Measurements from ENCODE around the gene UPK1A.

UPK1A gene

DNA sequence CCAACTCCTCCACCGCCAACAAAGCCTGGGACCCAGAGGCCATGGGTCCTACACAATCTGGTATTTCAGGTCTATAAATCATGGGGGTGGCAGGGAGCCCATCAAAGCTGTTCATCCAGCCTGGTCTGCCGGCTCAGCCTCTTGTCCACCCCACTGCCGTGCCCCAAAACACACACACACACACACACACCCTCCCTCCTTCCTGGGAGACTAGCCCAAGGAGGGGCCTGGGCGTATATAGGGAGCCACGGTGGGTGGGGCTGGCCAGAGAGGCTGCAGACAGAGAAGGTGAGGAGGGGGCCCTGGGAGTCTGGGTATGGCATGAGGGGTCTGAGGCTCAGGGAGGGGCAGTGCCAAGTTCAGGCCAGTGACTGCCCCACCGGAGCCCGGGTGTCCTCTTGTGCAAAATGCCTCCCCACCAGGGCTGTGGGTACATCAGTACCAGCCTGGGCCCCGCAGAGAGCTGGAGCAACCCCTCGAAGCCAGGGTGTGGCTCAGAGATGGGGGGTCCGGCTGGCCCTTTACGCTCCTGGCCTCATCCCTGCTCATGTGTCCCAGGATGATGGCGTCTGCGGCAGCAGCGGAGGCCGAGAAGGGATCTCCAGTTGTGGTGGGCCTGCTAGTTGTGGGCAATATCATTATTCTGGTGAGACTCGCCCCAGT, at the start of gene UPK1A:
TSS of gene UPK1A (plus strand) at position 267 of the 663 bp plus-strand sequence. CDS start at position 563, 296 bp downstream.
- in situ Hi-C loops (cut with MboI; ENCODE audit: low pct_unique_long_range_greater_than_20kb, low sequenced_read_pairs) = no loop called here
- no peak for DNase-seq

DNA sequence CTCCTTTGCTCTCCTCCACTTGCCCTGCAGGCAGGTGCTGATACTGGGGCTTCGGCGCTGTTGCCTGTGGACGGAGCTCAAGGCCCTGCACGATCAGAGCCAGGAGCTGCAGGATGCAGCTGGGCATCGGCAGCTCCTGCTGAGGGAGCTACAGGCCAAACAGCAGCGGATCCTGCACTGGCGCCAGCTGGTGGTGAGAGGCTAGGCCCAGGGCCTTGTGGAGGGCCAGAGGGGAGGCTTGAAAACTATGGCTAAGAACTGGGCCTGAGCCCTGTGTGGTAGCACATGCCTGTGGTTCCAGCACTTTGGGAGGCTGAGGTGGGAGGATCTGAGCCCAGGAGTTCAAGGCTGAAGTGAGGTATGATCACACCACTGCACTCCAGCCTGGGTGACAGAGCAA, 47.5 kb upstream of the UPK1A start:
- in situ Hi-C loops (cut with MboI; ENCODE audit: low pct_unique_long_range_greater_than_20kb, low sequenced_read_pairs) = no loop called here
- DNase-seq = no peak

DNA sequence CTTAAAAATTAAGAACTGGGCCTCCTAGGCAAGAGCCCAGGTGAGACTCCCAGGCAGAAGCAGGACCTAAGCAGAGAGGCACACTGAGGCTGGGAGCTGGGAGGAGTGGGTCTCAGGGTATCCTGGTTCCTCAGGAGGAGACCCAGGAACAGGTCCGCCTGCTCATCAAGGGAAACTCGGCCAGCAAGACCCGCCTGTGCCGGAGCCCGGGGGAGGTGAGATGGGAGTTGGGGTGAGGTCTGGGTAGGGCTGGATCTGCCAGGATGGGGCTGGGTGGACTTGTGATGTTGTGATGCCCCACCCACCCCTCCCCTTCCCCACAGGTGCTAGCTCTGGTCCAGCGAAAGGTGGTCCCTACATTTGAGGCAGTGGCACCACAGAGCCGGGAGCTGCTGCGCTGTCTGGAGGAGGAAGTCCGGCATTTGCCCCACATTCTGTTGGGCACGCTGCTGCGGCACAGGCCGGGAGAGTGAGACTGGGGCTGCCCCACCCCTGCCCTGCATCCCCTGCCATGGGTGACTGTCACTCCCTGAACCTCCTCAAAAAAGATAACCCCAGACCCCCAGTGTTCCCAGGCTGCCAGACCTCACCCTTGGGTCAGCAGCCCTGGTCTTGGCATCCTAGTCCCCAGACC, 46.9 kb upstream of the UPK1A start:
- in situ Hi-C loops (cut with MboI; ENCODE audit: low pct_unique_long_range_greater_than_20kb, low sequenced_read_pairs) = no loop called here
- no peak for DNase-seq

DNA sequence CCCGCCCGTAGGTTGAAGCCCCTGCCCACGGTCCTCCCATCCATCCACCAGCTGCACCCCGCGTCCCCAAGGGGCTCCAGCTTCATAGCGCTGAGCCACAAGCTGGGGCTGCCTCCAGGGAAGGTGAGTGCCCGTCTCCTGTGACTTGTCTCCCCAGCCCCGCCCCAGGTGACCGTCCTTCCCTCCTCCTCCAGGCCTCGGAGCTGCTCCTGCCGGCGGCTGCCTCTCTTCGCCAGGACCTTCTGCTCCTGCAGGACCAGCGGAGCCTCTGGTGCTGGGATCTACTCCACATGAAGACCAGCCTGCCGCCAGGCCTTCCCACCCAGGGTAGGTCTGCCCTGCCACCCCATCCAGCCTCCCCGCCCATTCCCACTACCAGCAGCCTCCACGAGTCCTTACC, 46.3 kb upstream of the UPK1A start:
- in situ Hi-C loops (cut with MboI; ENCODE audit: low pct_unique_long_range_greater_than_20kb, low sequenced_read_pairs) = no loop called here
- DNase-seq = no peak

DNA sequence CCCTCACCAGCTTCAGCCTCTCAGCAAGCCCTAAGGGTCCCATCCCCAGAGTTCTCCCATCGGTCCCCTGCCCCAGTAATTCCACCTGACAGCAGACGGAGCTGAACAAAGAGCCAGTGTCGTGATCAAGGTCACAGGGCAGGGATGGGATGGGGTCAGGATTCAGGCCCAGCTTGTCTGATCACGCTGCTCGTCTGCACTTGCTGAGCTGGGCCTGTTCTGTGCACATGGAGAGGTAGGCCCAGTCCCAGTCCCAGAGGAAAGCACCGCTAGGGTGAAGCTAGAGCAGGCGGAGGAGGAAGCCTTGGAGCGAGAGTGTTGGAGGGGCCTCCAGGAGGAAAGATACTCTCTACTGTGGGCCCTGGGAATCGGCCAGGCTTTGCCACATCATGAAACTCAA, 44.6 kb upstream of the UPK1A start:
- no peak for DNase-seq
- in situ Hi-C loops (cut with MboI; ENCODE audit: low pct_unique_long_range_greater_than_20kb, low sequenced_read_pairs) = no loop called here

DNA sequence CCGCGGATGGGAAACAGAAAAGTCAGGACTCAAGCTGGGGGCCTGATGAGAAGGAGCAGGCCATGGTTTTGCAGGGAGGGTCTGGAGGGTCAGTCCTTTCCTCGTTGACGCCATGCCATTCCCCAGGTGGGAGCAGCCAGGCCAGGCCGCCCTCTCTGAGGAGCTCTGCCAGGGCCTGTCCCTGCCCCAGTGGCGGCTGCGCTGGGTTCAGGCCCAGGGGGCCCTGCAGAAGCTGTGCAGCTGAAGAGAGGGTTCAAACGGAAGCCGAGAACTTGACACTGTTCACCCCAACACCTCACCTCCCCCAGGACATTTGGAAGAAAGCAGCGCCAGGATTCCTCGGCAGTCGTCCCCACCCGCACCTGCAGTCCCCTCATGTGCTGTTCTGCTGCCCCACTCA, 43.6 kb upstream of the UPK1A start:
- DNase-seq = no peak
- in situ Hi-C loops (cut with MboI; ENCODE audit: low pct_unique_long_range_greater_than_20kb, low sequenced_read_pairs) = no loop called here

DNA sequence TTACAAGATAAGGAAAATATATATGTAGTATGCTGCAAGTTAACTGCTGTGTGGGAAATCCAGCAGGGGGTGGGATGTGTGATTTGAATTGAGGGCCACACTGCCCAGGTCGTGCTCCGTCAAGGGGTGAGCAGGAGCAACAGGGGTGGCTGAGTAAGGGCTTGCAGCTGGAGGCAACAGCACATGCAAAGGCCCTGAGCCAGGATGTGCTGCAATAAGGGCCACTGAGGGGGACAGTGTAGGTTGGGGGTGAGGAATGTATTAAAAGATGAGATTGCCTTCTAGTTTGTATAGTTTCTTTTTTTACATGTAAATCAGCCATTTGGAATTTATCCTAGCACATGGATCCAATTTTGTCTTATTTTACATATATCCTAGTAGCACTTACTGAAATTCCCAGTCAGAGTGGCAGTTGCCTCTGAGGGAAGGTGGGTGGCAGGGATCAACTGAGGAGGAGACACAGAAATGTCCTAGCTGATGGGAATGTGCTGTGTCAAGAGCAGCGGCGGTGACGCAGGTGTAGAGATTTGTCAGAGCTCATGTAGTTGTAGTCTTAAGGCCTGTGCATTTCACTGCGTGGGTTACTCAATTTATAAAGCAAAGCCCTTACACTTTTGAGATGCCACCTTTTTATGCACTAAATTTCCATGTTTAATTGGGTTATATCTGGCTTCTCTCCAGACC, 42.8 kb upstream of the UPK1A start:
- in situ Hi-C loops (cut with MboI; ENCODE audit: low pct_unique_long_range_greater_than_20kb, low sequenced_read_pairs) = no loop called here
- no peak for DNase-seq

DNA sequence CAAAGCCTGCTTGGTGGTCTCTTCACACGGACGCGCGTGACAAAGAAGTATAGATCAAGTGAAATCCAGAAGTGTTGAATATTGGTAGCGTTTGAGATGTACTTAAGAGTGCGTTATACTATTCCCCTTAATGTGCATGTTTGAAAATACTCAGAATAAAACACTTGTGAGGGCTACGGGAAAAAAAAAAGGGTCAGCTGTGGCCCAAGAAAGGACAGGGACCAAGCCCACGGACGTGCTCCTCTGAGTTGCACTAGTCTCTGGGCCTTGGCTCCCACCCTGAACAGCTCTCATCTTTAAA, 38.1 kb upstream of the UPK1A start:
- in situ Hi-C loops (cut with MboI; ENCODE audit: low pct_unique_long_range_greater_than_20kb, low sequenced_read_pairs) = no loop called here
- DNase-seq = no peak

DNA sequence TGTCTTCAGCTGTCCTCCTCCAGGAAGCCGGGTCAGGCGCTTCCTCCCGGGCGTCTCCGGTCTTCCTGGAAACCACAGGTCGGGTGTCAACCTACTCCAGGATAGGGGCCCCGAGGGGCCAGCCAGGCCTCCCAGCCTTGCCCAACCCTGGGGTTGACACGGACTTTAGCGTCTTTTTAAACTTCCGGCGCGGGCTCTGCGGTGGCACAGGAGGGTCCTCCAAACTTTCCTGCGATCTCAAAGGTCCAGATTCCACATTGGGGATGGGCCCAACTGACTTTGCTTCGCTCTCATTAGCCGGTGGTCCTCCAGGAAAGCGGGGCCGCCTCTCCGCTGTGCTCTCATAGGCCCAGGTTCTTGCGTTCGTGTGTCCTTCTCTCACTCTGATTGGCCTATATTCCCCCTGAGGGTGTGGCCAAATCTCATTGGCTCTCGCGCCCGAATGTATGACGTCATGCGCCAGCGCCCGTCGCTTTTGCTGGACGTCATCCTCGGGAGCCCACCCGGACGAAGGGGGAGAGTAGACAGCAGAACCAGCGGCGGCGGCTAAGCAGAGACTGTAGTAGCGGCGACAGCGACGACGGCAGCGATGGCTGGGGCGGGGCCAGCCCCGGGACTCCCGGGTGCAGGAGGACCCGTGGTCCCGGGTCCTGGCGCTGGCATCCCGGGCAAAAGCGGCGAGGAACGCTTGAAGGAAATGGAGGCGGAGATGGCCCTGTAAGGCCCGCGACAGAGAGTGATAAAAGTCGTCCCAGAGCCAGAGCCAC, 37.6 kb upstream of the UPK1A start, which contains the start of gene RBM42:
TSS of gene RBM42 (plus strand) at position 472 of the 767 bp plus-strand sequence. CDS start at position 590, 118 bp downstream.
- DNase-seq = peak; percentile 99
- in situ Hi-C loops (cut with MboI; ENCODE audit: low pct_unique_long_range_greater_than_20kb, low sequenced_read_pairs) = no loop called here

DNA sequence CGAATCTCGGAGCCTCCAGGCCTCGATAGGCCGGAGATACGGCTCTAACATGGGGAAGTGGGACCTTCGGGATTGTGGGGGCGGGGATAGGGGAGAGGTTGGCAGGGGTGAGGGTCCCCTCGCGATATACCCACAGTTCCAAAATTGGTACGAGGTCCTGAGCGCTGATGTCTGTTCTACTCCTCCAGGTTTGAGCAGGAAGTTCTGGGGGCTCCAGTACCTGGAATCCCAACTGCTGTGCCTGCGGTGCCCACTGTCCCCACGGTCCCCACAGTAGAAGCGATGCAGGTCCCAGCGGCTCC, 37.0 kb upstream of the UPK1A start:
- in situ Hi-C loops (cut with MboI; ENCODE audit: low pct_unique_long_range_greater_than_20kb, low sequenced_read_pairs) = no loop called here
- no peak for DNase-seq

DNA sequence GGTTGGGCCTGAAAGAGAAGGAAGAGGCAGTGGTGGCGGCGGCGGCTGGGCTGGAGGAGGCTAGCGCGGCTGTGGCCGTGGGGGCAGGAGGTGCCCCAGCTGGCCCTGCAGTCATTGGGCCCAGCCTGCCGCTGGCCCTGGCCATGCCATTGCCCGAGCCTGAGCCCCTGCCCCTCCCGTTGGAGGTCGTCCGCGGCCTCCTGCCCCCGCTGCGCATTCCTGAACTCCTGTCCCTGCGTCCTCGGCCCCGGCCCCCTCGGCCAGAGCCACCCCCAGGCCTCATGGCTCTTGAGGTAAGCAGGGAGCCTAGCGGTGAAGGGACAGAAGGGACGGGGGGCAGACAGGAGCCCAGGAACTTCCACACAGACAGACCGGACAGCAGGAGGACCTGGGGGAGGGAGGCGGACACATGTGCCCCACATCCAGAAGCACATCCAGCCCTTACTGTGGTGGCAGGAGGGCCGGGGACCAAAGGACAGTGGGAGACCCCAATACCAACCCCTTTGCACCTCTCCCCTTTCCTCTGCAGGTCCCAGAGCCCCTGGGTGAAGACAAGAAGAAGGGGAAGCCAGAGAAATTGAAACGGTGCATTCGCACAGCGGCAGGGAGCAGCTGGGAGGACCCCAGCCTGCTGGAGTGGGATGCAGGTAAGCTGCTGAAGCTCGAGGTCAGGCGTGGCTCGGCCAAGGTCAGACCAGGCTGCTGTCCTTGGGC, 32.4 kb upstream of the UPK1A start:
- in situ Hi-C loops (cut with MboI; ENCODE audit: low pct_unique_long_range_greater_than_20kb, low sequenced_read_pairs) = no loop called here
- DNase-seq = no peak

DNA sequence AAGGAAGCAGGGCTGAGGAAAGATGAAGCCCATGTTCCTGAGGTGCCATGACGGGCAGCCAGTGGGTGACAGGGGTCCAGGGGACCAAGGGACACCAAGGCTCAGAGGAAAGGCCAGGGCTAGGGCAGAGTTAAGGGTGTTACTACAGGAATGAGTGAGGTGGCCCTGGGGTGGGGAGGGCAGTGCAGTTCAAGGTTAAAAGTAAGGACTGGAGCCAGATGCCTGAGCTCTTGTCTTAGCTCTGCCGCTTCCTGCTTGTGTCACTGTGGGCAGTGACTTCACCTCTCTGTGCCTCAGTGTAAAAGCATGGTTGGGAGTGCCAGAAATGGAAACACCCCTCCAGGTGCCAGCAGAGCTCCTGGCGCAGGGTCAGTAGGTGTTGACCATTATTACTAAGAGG, 29.7 kb upstream of the UPK1A start:
- in situ Hi-C loops (cut with MboI; ENCODE audit: low pct_unique_long_range_greater_than_20kb, low sequenced_read_pairs) = no loop called here
- no peak for DNase-seq

DNA sequence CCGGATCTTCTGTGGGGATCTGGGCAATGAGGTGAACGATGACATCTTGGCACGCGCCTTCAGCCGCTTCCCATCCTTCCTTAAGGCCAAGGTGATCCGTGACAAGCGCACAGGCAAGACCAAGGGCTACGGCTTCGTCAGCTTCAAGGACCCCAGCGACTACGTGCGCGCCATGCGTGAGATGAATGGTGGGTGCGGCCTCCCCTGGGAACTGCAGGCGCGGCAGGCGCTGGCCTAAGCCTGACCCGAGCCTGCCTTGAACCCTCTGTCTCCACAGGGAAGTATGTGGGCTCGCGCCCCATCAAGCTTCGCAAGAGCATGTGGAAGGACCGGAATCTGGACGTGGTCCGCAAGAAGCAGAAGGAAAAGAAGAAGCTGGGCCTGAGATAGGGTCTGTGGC, 29.2 kb upstream of the UPK1A start:
- no peak for DNase-seq
- in situ Hi-C loops (cut with MboI; ENCODE audit: low pct_unique_long_range_greater_than_20kb, low sequenced_read_pairs) = no loop called here

DNA sequence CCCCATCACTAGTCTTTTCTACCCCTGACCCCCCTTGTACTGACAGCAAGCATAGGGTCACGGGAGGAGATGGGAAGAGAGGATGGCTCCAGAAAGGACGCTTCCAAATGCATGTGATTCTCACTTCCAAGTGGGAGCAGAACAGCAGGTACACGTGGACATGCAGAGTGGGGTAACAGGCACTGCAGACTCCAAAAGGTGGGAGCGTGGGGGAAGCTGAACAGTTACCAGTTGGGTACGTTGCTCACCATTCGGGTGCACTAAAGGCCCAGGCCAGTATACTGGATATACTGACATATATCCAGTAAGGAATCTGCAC, 27.0 kb upstream of the UPK1A start:
- in situ Hi-C loops (cut with MboI; ENCODE audit: low pct_unique_long_range_greater_than_20kb, low sequenced_read_pairs) = no loop called here
- no peak for DNase-seq

DNA sequence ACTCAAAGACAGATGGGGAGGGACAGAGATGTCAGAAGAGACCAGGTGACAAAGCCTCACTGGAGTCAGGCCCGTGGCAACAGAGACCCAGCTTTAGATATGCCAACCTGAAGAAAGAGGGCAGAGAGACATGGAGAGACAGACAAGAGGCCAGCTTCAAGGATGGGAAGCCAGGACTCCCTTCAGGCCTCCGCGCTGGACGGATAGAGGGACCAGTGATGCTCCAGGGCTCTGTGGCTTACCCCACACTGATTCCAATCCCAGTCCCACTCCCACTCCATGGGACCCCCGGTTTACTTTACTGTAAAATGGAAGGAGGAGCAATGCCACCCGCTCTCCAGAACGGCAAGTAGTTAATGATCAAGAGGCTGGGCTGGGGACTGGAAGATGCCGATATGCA, 26.5 kb upstream of the UPK1A start:
- in situ Hi-C loops (cut with MboI; ENCODE audit: low pct_unique_long_range_greater_than_20kb, low sequenced_read_pairs) = no loop called here
- DNase-seq = no peak

DNA sequence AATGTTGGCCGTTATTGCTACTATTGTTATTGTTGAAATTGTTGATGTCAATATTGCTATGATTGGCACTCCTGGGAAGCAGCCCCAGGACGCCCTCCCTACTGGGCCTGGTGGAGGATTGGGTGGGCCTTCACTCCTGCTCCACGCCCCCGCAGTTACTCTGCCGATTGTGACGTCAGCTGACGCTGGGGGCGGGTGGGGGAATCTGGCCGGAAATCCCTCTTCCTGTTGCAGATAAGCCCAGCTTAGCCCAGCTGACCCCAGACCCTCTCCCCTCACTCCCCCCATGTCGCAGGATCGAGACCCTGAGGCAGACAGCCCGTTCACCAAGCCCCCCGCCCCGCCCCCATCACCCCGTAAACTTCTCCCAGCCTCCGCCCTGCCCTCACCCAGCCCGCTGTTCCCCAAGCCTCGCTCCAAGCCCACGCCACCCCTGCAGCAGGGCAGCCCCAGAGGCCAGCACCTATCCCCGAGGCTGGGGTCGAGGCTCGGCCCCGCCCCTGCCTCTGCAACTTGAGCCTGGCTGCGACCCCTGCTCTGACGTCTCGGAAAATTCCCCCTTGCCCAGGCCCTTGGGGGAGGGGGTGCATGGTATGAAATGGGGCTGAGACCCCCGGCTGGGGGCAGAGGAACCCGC, 24.7 kb upstream of the UPK1A start, which contains the start of gene ETV2:
TSS of gene ETV2 (plus strand) at position 231 of the 637 bp plus-strand sequence. CDS start 716 bp downstream, outside the sequence.
- in situ Hi-C loops (cut with MboI; ENCODE audit: low pct_unique_long_range_greater_than_20kb, low sequenced_read_pairs) = no loop called here
- DNase-seq = no peak

DNA sequence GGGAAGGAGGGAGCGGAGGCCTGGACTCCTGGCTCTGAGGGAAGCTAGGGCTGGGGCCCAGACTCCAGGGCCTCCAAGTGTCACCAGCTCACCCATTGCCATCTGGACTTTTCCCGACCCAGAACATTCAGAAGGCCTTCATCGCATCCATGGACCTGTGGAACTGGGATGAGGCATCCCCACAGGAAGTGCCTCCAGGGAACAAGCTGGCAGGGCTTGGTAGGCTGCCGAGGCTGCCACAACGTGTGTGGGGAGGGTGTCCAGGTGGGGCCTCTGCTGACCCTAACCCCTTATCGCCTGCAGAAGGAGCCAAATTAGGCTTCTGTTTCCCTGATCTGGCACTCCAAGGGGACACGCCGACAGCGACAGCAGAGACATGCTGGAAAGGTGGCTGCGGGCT, 24.0 kb upstream of the UPK1A start:
- in situ Hi-C loops (cut with MboI; ENCODE audit: low pct_unique_long_range_greater_than_20kb, low sequenced_read_pairs) = no loop called here
- no peak for DNase-seq

DNA sequence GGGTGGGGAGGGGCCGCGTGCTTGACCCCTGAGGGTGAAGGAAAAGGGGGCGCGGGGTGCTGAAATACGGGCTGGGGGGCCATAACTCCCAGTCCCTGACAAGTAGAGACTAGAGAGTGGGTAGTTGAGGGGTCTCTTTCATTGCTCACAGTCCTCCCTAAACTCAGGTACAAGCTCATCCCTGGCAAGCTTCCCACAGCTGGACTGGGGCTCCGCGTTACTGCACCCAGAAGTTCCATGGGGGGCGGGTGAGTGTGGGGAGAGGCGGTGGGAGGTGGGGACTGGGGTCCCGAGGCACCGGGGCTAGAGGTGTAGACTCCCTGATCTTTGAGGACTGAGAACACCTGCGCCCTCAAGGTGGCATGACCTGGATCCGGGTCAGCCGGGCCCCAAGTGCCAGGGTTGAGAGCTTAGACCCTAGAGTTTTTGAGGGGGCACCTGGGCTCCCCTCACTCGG, 23.5 kb upstream of the UPK1A start:
- in situ Hi-C loops (cut with MboI; ENCODE audit: low pct_unique_long_range_greater_than_20kb, low sequenced_read_pairs) = no loop called here
- no peak for DNase-seq
